DMS153 (cell line): Measurements from ENCODE around the gene TMEM209.
"Not testable (repeated sequence)": the region's sequence is repeated elsewhere in the genome, so short reads cannot be mapped to it uniquely, and the experiment has no call there.

Experiments
- DNase-seq: peaks from one replicate; lab custom pipeline; 2025; lab: John Stamatoyannopoulos, UW

The TMEM209 gene

GRCh38 chr7:130127404-130127803 lies 77.8 kb downstream of the TMEM209 start:
- no peak for DNase-seq

- not testable (repeated sequence) for DNase-seq
These were observed 78.4 kb downstream of the TMEM209 start for GRCh38 chr7:130126840-130127239.

DNA sequence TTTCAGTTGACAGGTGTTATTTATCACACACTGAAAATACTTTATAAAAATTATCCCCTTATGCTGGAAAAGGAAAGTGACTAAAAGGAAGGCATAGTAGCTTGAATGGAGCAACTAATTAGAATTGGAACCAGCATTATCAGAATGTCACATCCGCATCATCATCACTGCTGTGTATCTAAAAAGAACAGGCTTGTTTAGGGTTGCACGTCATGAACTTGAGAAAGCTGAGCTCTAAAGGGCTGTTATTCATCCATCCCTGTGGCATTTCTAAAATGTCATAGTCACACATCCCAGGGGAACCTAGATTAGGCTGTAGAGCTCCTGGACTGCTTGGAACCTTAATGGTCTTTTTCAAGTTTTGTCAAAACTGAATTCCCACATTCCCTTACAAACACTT lies 80.5 kb downstream of the TMEM209 start:
- DNase-seq = no peak

DNA sequence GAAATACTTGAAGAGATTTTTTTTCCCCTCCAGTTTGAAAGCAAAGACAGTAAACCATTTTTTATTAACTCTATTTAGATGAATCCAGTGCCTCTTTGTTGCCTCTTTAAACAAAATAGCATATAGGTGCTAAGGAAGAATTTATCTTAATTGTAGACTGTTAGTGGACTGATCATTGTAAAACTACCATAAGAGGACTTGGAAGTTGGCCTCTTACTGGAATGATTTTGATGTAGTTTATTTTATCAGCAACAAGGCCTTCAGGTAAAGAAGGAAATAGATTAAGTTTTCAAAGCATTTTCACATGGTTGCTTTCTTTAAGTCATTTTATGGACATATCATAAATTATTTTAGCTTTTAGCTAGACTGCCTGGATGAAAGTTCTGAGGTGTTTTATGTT lies 81.7 kb downstream of the TMEM209 start:
- DNase-seq = no peak

- no peak for DNase-seq
These were observed 86.4 kb downstream of the TMEM209 start for GRCh38 chr7:130118801-130119200.

GRCh38 chr7:130118294-130118693 lies 86.9 kb downstream of the TMEM209 start:
- DNase-seq = no peak

DNA sequence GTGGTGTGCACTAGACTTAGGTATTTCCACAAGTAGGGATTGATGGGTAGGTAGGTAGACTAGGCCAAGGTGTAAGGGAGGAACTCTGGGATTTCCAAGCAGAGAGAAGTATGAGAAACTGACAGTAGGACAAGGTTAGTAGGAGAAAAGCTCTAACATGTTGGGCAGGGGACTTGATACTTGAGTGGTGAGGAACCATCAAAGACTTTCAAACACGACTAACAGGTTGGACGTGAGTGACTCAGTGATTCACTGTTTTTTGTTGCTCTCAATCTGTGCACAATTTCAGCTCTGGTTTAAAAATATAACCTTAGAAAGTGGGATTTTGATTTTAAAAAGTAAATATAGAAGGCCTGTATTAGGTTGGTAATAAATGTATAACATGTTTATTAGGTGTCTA lies 90.4 kb downstream of the TMEM209 start:
- DNase-seq = no peak
